HG03097 (cell line): Measurements from ENCODE around the gene RAB7B.

Experiments used
- ATAC-seq: cut with Tn5 transposase; IDR thresholded peaks from one replicate; pipeline ENCODE4 v1.9.1; 2021; ENCODE audit not compliant: unreplicated experiment, low FRiP score

Gene RAB7B

GRCh38 chr1:205951746-205952145, 51.4 kb downstream of the RAB7B start:
- no peak for ATAC-seq

- no peak for ATAC-seq
Observed at GRCh38 chr1:205950826-205951549, 52.2 kb downstream of the RAB7B start.

- no peak for ATAC-seq
Observed at GRCh38 chr1:205950280-205950679, 52.9 kb downstream of the RAB7B start.

GRCh38 chr1:205949753-205950152, 53.4 kb downstream of the RAB7B start:
- ATAC-seq, result no peak

GRCh38 chr1:205948886-205949285, 54.3 kb downstream of the RAB7B start:
- ATAC-seq, result no peak

DNA sequence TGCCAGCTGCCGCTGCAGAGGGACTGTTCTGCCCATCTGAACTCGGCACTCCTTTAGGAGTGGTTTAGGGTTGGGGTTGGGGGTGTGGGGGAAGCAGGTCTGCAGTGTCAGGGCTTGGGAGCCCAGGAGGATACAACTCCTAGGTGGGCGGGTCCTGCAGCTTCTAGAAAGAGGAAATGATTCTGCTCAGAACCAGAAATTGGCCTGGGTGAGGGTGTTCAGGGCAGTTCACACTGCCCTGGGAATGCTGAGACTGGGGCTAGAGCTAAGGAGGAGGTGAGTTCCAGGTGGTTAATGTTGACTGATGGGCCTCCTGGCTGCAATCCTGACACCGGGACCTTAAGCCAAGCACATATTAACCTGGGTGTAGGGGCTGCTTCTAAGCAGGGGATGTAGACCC, 55.2 kb downstream of the RAB7B start:
- ATAC-seq, result no peak

GRCh38 chr1:205947024-205947423, 56.2 kb downstream of the RAB7B start:
- no peak for ATAC-seq

DNA sequence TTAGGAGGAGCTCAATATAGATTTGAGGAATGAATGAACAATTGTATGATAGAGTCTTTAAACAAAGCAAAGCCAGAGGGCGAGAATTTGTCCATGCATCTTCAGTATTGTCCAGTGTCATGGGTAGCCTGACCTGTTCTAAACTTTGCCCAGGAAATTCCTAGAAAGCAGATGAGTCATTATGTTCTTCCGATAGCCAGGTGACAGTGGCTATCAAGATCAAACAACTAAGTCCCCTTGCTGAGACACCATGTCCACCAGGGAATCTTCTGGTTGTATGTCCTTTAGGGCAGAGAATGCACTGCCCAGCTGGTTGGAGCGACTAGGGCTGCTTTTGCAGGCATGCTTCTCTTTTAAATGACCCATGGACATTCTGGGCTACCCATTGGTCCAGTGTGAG, 58.1 kb downstream of the RAB7B start:
- no peak for ATAC-seq

DNA sequence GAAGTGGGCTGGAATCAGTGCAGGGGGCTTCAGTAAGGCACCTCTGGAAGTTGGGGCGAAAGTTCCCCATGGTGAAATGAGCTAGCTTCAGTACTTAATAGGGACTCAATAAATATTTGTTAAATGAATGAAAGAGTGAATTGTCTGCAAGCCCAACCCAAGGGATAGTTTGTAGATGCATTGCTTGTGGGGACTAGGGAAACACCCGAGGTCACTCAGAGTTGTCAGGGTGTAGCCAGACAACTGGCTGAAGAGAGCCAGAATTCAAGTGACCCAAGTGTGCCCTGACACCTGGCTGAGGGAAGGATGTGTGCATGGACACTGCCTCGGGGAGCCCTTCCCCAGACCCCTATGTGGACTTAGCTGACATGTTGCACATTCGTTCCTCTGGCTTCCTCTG, 58.7 kb downstream of the RAB7B start:
- ATAC-seq, result no peak

- ATAC-seq, result no peak
Observed at GRCh38 chr1:205943245-205943644, 60.0 kb downstream of the RAB7B start, which contains the start of gene SLC26A9. Gene SLC26A9 (minus strand): TSS chr1:205943456. CDS start chr1:205935820, 7,636 bp downstream.

DNA sequence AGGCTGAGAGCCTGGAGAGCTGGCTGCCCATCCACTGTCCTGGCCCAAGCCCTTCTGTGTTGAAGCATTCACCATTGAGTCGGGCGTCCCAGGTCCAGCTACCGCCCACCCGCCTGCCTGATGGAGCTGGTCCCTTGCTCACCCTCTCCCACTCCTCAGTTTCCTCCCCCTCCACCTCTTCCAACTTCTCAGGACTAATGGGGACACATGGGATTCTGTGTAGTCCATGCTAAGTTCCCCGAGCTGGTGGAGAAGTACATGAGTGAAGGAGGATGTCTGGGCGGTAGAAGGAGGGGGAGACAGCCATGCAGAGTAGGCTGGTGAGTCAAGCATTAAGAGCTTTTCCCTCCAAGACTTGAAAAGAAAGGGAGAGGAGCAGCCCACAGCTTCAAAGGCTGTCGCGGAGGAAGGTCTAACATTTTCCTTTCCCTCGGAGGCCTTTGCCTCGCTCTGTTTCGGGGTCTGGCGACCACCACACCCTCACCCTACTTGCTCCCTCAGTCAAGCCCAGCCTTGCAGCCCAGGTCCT, 60.5 kb downstream of the RAB7B start:
- ATAC-seq, result no peak

DNA sequence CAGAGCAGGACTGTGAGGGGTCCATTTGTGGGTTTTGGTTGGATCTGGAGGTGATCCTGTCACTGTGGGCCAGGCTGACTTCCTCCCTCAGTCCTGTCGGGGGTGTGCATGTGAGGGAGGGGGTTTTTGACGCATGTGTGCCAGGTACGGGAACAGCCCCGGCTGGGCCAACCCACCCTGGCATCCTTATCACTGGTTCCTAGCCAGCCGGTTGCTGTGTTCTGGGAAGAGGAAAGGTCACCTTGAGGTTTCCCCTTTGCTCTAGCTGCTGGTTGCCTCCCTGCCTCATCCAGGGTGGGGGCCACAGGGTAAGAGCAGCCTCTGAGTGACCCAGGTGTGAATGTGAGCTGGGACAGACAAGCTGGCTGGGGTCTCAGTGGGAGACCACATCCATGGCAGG, 62.5 kb downstream of the RAB7B start:
- no peak for ATAC-seq

- no peak for ATAC-seq
Observed at GRCh38 chr1:205939690-205940330, 63.4 kb downstream of the RAB7B start.

DNA sequence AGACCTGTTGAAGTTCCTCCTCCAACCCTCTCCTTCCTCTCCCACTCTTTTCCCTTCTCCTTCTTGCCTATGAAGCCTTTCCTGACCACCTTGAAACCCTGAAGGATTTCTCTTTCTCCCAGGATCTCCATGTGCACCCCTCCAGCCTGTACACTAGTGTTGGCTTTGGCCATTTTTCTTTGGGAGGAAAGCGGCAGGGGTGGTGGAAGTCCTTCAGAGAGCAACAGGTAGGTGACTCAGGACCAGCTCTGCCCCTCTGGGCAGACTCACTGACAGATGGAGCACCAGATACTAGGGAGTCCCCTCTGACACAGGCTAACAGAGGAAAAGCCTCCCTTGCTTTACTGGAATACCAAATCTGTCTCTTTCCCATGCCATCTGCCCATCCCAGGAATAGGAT, 64.5 kb downstream of the RAB7B start:
- no peak for ATAC-seq

- ATAC-seq, result no peak
Observed at GRCh38 chr1:205936846-205937586, 66.2 kb downstream of the RAB7B start.

DNA sequence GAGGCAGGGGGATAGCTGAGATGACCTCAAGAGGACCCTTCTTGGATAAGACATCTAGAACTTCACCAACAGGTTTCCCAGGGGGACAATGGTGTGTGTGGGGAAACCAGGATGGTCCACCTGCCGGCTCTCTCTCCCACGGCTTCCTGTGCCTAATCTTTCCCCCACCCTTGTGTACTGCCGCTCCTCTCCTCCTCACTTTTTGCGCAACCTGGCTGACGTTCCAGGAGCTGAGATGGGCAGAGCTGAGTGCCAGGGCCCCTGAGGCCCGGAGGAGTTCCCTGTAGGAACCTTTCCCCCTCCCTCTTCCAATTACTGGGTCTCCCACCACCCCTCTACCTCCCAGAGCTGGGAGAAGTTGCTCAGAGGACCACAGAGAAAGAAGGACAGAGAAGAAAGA, 66.9 kb downstream of the RAB7B start:
- no peak for ATAC-seq

GRCh38 chr1:205935869-205936268, 67.3 kb downstream of the RAB7B start:
- no peak for ATAC-seq

DNA sequence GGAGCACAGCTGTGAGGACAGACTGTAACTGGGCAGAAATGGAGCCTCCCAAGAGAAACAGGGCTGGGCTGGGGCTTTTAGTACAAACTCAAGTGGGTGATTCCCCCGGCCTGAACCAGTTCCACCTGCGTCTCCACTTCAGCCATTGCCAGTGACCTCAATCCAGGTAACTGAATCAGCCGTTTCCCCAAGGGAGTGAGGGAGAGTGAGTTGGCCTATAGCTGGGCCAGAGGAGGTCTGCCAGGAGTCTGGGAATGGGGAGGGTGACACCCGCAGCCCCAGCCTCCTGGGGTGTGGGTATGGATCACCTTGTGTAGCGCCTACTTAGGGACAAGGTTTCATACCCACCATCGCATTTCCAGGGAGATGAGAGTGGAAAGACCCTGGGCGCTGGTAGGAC, 68.4 kb downstream of the RAB7B start:
- no peak for ATAC-seq

DNA sequence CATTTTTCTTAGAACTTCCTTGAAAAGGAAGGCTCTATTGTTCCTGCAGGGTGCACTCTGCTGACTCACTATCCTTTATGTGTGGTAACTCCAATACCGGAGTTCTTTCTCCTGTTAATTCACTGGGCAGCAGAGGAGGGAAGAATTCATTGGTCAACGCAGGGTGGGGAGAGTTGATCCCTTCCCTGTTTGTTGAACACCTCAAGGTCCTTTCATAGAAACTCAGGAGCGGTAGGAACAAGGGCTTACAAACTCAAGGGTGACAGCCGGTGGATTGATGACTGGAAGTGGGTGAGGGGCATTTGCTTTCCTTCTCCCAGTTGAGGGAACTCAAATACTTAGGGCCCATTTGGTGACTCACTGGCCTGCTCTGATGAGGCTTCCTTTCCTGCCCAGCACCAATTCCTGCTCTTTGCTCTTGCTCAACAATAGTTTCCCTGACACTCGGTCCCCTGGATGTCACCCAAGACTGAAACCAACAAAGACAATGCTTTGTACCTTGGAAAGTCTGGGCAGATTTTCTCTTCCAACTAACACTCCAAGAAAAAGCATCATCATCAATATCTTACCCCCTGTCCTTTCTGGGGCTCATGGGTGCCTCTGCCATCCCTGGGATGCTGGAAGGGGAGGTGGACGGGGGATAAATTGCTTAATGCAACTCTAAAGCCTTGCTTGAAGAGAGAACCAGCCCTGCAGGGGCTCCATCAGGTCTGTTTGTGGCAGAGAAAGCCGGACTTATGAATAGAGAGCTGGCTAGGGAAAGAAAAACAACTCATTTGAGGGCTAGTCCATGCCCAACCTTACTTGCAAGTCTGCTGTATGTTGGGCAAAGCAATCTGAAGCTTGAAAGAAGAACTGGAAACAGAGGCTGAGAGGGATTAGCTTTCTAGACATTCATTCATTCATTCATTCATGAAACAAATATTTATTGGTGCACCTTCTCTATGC, 69.2 kb downstream of the RAB7B start:
- no peak for ATAC-seq

DNA sequence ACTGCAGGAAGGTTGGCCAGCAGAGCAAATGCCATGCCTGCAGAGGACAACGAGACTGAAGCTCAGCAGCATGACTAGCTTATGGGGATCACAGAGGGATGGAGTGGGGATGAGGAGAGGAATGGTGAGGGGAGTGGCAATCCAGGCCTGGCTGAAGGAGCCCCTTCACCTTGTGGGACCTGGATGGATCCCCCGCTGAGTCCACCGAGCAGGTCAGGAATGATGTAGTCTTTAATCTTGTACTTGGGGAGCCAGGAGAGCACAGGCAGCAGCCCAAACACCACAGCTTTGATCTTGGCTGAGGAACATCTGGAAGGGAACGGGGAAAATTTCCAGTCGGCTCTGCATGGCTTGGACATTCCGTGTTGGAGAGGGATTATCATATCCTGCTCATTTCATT, 70.4 kb downstream of the RAB7B start:
- no peak for ATAC-seq
